SJSA1 (cell line): ENCODE measurements around the gene FERMT2. TPM values are rescaled to one million over a fixed set of nuclear protein-coding genes. Genes with fewer than 3 reads are reported as not detected.

Source experiments
- DNase-seq, 2 experiments: peaks; one replicate each; pipeline ENCODE4 v3.0.0-alpha.2; 2015 to 2020; ENCODE audit warnings: low spot score in 2 of 2, low read depth in 1 of 2
- H3K27ac ChIP-seq: fragments of 250-450 bp; sonication (Bioruptor Pico); 2 replicates; pipeline ENCODE4 v1.5.1; 2020; ENCODE audit warnings: mild to moderate bottlenecking, moderate library complexity
- H3K27me3 ChIP-seq: fragments of 250-450 bp; sonication (Bioruptor Pico); replicated peaks from 2 replicates; pipeline ENCODE4 v1.5.1; 2020; ENCODE audit warnings: mild to moderate bottlenecking, moderate library complexity
- H3K36me3 ChIP-seq: fragments of 250-450 bp; sonication (Bioruptor Pico); 2 replicates; pipeline ENCODE4 v1.5.1; 2020; ENCODE audit warnings: mild to moderate bottlenecking
- H3K4me1 ChIP-seq: fragments of 250-450 bp; sonication (Bioruptor Pico); replicated peaks from 2 replicates; pipeline ENCODE4 v1.6.1; 2021; ENCODE audit warnings: mild to moderate bottlenecking
- H3K4me3 ChIP-seq: fragments of 250-450 bp; sonication (Bioruptor Pico); 2 replicates; pipeline ENCODE4 v1.5.1; 2020; ENCODE audit warnings: mild to moderate bottlenecking
- H3K9me3 ChIP-seq: fragments of 250-450 bp; sonication (Bioruptor Pico); replicated peaks from 2 replicates; pipeline ENCODE4 v1.5.1; 2020; ENCODE audit warnings: mild to moderate bottlenecking
- total RNA-seq: library from RNA; depleted of rRNA; stranded (reverse); fragments of >200 nt; shearing (Covaris generic); gene quantifications from 2 replicates; pipeline ENCODE4 v1.2.3, GENCODE V29; 2014; rRNA removed

The FERMT2 gene
- 164 and 207 TPM in 2 replicates for total RNA-seq

GRCh38 chr14:52950898-52951680, at the start of gene FERMT2:
FERMT2 (minus strand) TSS chr14:52951050; CDS start chr14:52950568, 482 bp downstream.
- no peaks in the 10 kb centered on the region for H3K27me3 ChIP-seq
- peaks cover 37% of the 10 kb centered on the region for H3K36me3 ChIP-seq
- peak within 1 kb of the TSS; percentile 99 for H3K4me3 ChIP-seq
- H3K27ac ChIP-seq: peak within 1 kb of the TSS; percentile 94
- peak; percentile 86 to 89 for DNase-seq
- peaks cover 26% of the 10 kb centered on the region for H3K4me1 ChIP-seq
- no peaks in the 10 kb centered on the region; the same call in 1 of the 2 replicates for H3K9me3 ChIP-seq

GRCh38 chr14:52998376-52999015, 47.6 kb upstream of the FERMT2 start:
- no peak overlapping the region for H3K27ac ChIP-seq
- no peaks in the 10 kb centered on the region for H3K4me1 ChIP-seq
- no peaks in the 10 kb centered on the region for H3K27me3 ChIP-seq
- no peaks in the 10 kb centered on the region for H3K9me3 ChIP-seq
- no peak overlapping the region for H3K4me3 ChIP-seq
- no peaks in the 10 kb centered on the region for H3K36me3 ChIP-seq
- DNase-seq: no peak

- H3K4me3 ChIP-seq: no peak overlapping the region
- no peaks in the 10 kb centered on the region for H3K27me3 ChIP-seq
- no peaks in the 10 kb centered on the region for H3K9me3 ChIP-seq
- DNase-seq: no peak
- no peaks in the 10 kb centered on the region for H3K4me1 ChIP-seq
- H3K36me3 ChIP-seq: no peaks in the 10 kb centered on the region
- H3K27ac ChIP-seq: no peak overlapping the region
Measured at GRCh38 chr14:52996493-52996892, 45.6 kb upstream of the FERMT2 start.

- Histone ChIP-seq H3K4me3 (no peak overlapping the region), H3K9me3 (no peaks in the 10 kb centered on the region), H3K4me1 (no peaks in the 10 kb centered on the region), H3K27me3 (no peaks in the 10 kb centered on the region), H3K36me3 (no peaks in the 10 kb centered on the region), H3K27ac (no peak overlapping the region)
- no peak for DNase-seq
Measured at GRCh38 chr14:52995998-52996397, 45.1 kb upstream of the FERMT2 start.

GRCh38 chr14:52992236-52992870, 41.5 kb upstream of the FERMT2 start:
- Histone ChIP-seq H3K36me3 (no peaks in the 10 kb centered on the region), H3K4me3 (no peak overlapping the region)
- no peak for DNase-seq

GRCh38 chr14:52988139-52988538, 37.3 kb upstream of the FERMT2 start:
- Histone ChIP-seq H3K4me1 (no peaks in the 10 kb centered on the region), H3K27me3 (no peaks in the 10 kb centered on the region), H3K27ac (no peak overlapping the region), H3K4me3 (no peak overlapping the region), H3K9me3 (no peaks in the 10 kb centered on the region), H3K36me3 (no peaks in the 10 kb centered on the region)
- no peak for DNase-seq

More at GRCh38 chr14:52992236-52992870, 41.5 kb upstream of the FERMT2 start:
- no peaks in the 10 kb centered on the region for H3K9me3 ChIP-seq
- H3K27ac ChIP-seq: no peak overlapping the region
- no peaks in the 10 kb centered on the region for H3K4me1 ChIP-seq
- no peaks in the 10 kb centered on the region for H3K27me3 ChIP-seq

- no peaks in the 10 kb centered on the region for H3K36me3 ChIP-seq
- DNase-seq: no peak
- H3K4me3 ChIP-seq: no peak overlapping the region
- H3K4me1 ChIP-seq: no peaks in the 10 kb centered on the region
- no peaks in the 10 kb centered on the region for H3K27me3 ChIP-seq
- no peak overlapping the region for H3K27ac ChIP-seq
- no peaks in the 10 kb centered on the region for H3K9me3 ChIP-seq
Measured at GRCh38 chr14:52987514-52987913, 36.7 kb upstream of the FERMT2 start.

GRCh38 chr14:52987042-52987441, 36.2 kb upstream of the FERMT2 start:
- H3K27me3 ChIP-seq: no peaks in the 10 kb centered on the region
- H3K9me3 ChIP-seq: no peaks in the 10 kb centered on the region
- H3K4me3 ChIP-seq: no peak overlapping the region
- H3K36me3 ChIP-seq: no peaks in the 10 kb centered on the region
- DNase-seq: no peak
- no peak overlapping the region for H3K27ac ChIP-seq
- no peaks in the 10 kb centered on the region for H3K4me1 ChIP-seq

- H3K27me3 ChIP-seq: no peaks in the 10 kb centered on the region
- no peak overlapping the region for H3K27ac ChIP-seq
- no peak overlapping the region for H3K4me3 ChIP-seq
- H3K4me1 ChIP-seq: peaks cover 8% of the 10 kb centered on the region
- no peaks in the 10 kb centered on the region for H3K9me3 ChIP-seq
- DNase-seq: no peak
- no peaks in the 10 kb centered on the region for H3K36me3 ChIP-seq
Measured at GRCh38 chr14:52977798-52978197, 26.9 kb upstream of the FERMT2 start.

GRCh38 chr14:52974406-52974805, 23.6 kb upstream of the FERMT2 start:
- Histone ChIP-seq H3K27ac (no peak overlapping the region), H3K36me3 (no peaks in the 10 kb centered on the region), H3K27me3 (no peaks in the 10 kb centered on the region), H3K4me3 (no peak overlapping the region), H3K9me3 (no peaks in the 10 kb centered on the region), H3K4me1 (peaks cover 8% of the 10 kb centered on the region)
- peak in 1 of 2 experiments; percentile 31 for DNase-seq

- Histone ChIP-seq H3K4me1 (no peaks in the 10 kb centered on the region), H3K36me3 (no peaks in the 10 kb centered on the region), H3K27ac (no peak overlapping the region), H3K27me3 (no peaks in the 10 kb centered on the region), H3K4me3 (no peak overlapping the region), H3K9me3 (no peaks in the 10 kb centered on the region)
- DNase-seq: peak; percentile 30 to 53
Measured at GRCh38 chr14:52961060-52961639, 10.3 kb upstream of the FERMT2 start.

- no peaks in the 10 kb centered on the region for H3K27me3 ChIP-seq
- DNase-seq: no peak
- H3K4me1 ChIP-seq: no peaks in the 10 kb centered on the region
- no peak overlapping the region for H3K4me3 ChIP-seq
- no peaks in the 10 kb centered on the region for H3K9me3 ChIP-seq
- no peak overlapping the region for H3K27ac ChIP-seq
- no peaks in the 10 kb centered on the region for H3K36me3 ChIP-seq
Measured at GRCh38 chr14:52960627-52961026, 9.8 kb upstream of the FERMT2 start.

GRCh38 chr14:52954346-52955214, 3.7 kb upstream of the FERMT2 start:
- Histone ChIP-seq H3K36me3 (peaks cover 11% of the 10 kb centered on the region), H3K27me3 (no peaks in the 10 kb centered on the region), H3K4me3 (no peak overlapping the region), H3K9me3 (no peaks in the 10 kb centered on the region; the same call in 1 of the 2 replicates), H3K27ac (no peak overlapping the region), H3K4me1 (peaks cover 23% of the 10 kb centered on the region)
- peak in 1 of 2 experiments; percentile 25 for DNase-seq
